Stimulated activated CD8-positive, alpha-beta memory T cell treated with anti-CD3 and anti-CD28 coated beads, Interleukin-2, amount 100 ng/mL, for 1 hour (primary cell): ENCODE data around the gene IGSF9.
"Not testable (repeated sequence)": the region's sequence is repeated elsewhere in the genome, so short reads cannot be mapped to it uniquely, and the experiment has no call there.

Source experiments
- DNase-seq, 2 donors: peaks; one replicate each; pipeline ENCODE4 v3.0.0-alpha.2; 2020; ENCODE audit warnings: low read depth in 2 of 2

IGSF9 gene

GRCh38 chr1:159920651-159921050 lies 24.8 kb downstream of the IGSF9 start:
- DNase-seq = no peak

GRCh38 chr1:159920202-159920601 lies 25.2 kb downstream of the IGSF9 start:
- no peak for DNase-seq

- no peak for DNase-seq
Measured at GRCh38 chr1:159919236-159919865, 26.1 kb downstream of the IGSF9 start.

- no peak for DNase-seq
Measured at GRCh38 chr1:159918352-159919200, 26.8 kb downstream of the IGSF9 start.

- DNase-seq = no peak
Measured at GRCh38 chr1:159917533-159918351, 27.7 kb downstream of the IGSF9 start.

- no peak for DNase-seq
Measured at GRCh38 chr1:159916242-159917051, 29.0 kb downstream of the IGSF9 start.

- DNase-seq = no peak
Measured at GRCh38 chr1:159915571-159916241, 29.7 kb downstream of the IGSF9 start.

GRCh38 chr1:159914252-159915018 lies 31.0 kb downstream of the IGSF9 start:
- DNase-seq = no peak

GRCh38 chr1:159913451-159914192 lies 31.8 kb downstream of the IGSF9 start:
- DNase-seq = no peak

GRCh38 chr1:159911326-159912070 lies 33.9 kb downstream of the IGSF9 start:
- DNase-seq = no peak

GRCh38 chr1:159908031-159908940 lies 37.1 kb downstream of the IGSF9 start:
- no peak for DNase-seq

- DNase-seq = no peak
Measured at GRCh38 chr1:159906960-159907359, 38.5 kb downstream of the IGSF9 start.

- DNase-seq = not testable (repeated sequence)
Measured at GRCh38 chr1:159904036-159904435, 41.4 kb downstream of the IGSF9 start.

- no peak for DNase-seq
Measured at GRCh38 chr1:159902541-159902940, 42.9 kb downstream of the IGSF9 start.

GRCh38 chr1:159900755-159901360 lies 44.6 kb downstream of the IGSF9 start:
- no peak for DNase-seq

GRCh38 chr1:159900086-159900680 lies 45.2 kb downstream of the IGSF9 start, which contains the start of gene CFAP45:
Gene CFAP45, minus strand, starts transcription at chr1:159900165. Its CDS starts 67 bp downstream, at chr1:159900098.
- DNase-seq = no peak

GRCh38 chr1:159899634-159900033 lies 45.8 kb downstream of the IGSF9 start:
- not testable (repeated sequence) for DNase-seq
